ENCODE data around the gene NOS3. TPM values are rescaled to one million over a fixed set of nuclear protein-coding genes. Genes with fewer than 3 reads are reported as not detected.

Gene NOS3
- total RNA-seq, 1 donor from 2014 or later, result 7.4 TPM

- no peaks in the 10 kb centered on the region for H3K27me3 Mint-ChIP-seq (ENCODE audit: low read depth)
- H3K9me3 Mint-ChIP-seq, result no peaks in the 10 kb centered on the region
- no peak for DNase-seq (ENCODE audit: low read depth, low spot score)
- no peak overlapping the region for H3K27ac Mint-ChIP-seq (ENCODE audit: unreplicated experiment)
- peak overlapping the region; percentile 92 for H3K4me3 Mint-ChIP-seq
- no peak for TF ChIP-seq CTCF (conservative IDR thresholded peaks at IDR 0.05)
- H3K36me3 Mint-ChIP-seq (ENCODE audit: low read depth), result no peaks in the 10 kb centered on the region
- peaks cover 41% of the 10 kb centered on the region for H3K4me1 Mint-ChIP-seq
Observed at GRCh38 chr7:151062111-151062398, 71.2 kb downstream of the NOS3 start.

GRCh38 chr7:151062399-151063211 lies 71.8 kb downstream of the NOS3 start:
- TF ChIP-seq CTCF (conservative IDR thresholded peaks at IDR 0.05), result no peak
- peaks cover 36% of the 10 kb centered on the region for H3K4me1 Mint-ChIP-seq
- H3K36me3 Mint-ChIP-seq (ENCODE audit: low read depth), result no peaks in the 10 kb centered on the region
- DNase-seq (ENCODE audit: low read depth, low spot score), result peak; percentile 53
- no peak overlapping the region for H3K27ac Mint-ChIP-seq (ENCODE audit: unreplicated experiment)
- H3K4me3 Mint-ChIP-seq, result peak overlapping the region; percentile 92
- no peaks in the 10 kb centered on the region for H3K27me3 Mint-ChIP-seq (ENCODE audit: low read depth)
- no peaks in the 10 kb centered on the region for H3K9me3 Mint-ChIP-seq

GRCh38 chr7:151063212-151063561 lies 72.4 kb downstream of the NOS3 start:
- H3K9me3 Mint-ChIP-seq, result no peaks in the 10 kb centered on the region
- peak overlapping the region; percentile 47 for H3K4me3 Mint-ChIP-seq
- no peaks in the 10 kb centered on the region for H3K36me3 Mint-ChIP-seq (ENCODE audit: low read depth)
- no peak for DNase-seq (ENCODE audit: low read depth, low spot score)
- TF ChIP-seq CTCF (conservative IDR thresholded peaks at IDR 0.05), result no peak
- H3K27me3 Mint-ChIP-seq (ENCODE audit: low read depth), result no peaks in the 10 kb centered on the region
- peaks cover 31% of the 10 kb centered on the region for H3K4me1 Mint-ChIP-seq
- H3K27ac Mint-ChIP-seq (ENCODE audit: unreplicated experiment), result no peak overlapping the region

Other genes with a start within 250 kb of the NOS3 start
- 2.2 and 3.1 TPM in 2 replicates for gene TMEM176B, start 190.7 kb upstream of the NOS3 start, total RNA-seq
- 2.0 TPM in 2 replicates for gene TMEM176A, start 190.2 kb upstream of the NOS3 start, total RNA-seq
- not detected in 2 replicates for gene AOC1, start 138.5 kb upstream of the NOS3 start, total RNA-seq
- 10.7 and 12.4 TPM in 2 replicates for gene KCNH2, start 12.7 kb upstream of the NOS3 start, total RNA-seq
- gene ATG9B, start 33.5 kb downstream of the NOS3 start, total RNA-seq, result 8.0 and 9.2 TPM in 2 replicates
- 42.3 and 43.5 TPM in 2 replicates for gene ABCB8, start 37.4 kb downstream of the NOS3 start, total RNA-seq
- gene ASIC3, start 57.5 kb downstream of the NOS3 start, total RNA-seq, result 4.7 and 6.0 TPM in 2 replicates
- gene CDK5, start 66.9 kb downstream of the NOS3 start, total RNA-seq, result 38.9 TPM in 2 replicates
- 139 and 141 TPM in 2 replicates for gene SLC4A2, start 68.6 kb downstream of the NOS3 start, total RNA-seq
- gene FASTK, start 89.8 kb downstream of the NOS3 start, total RNA-seq, result 82.4 and 86.1 TPM in 2 replicates
- gene TMUB1, start 92.5 kb downstream of the NOS3 start, total RNA-seq, result 44.9 and 46.5 TPM in 2 replicates
- gene AGAP3, start 95.5 kb downstream of the NOS3 start, total RNA-seq, result 128 and 139 TPM in 2 replicates
- 2.0 and 2.4 TPM in 2 replicates for gene GBX1, start 176.7 kb downstream of the NOS3 start, total RNA-seq
- gene ASB10, start 196.2 kb downstream of the NOS3 start, total RNA-seq, result not detected in 2 replicates
- not detected in 2 replicates for gene H2BK1, start 219.5 kb downstream of the NOS3 start, total RNA-seq
- 67.0 and 68.2 TPM in 2 replicates for gene ABCF2, start 236.2 kb downstream of the NOS3 start, total RNA-seq
- 33.1 and 34.1 TPM in 2 replicates for gene CHPF2, start 241.5 kb downstream of the NOS3 start, total RNA-seq